Muscle of leg (tissue), 11 donors: ENCODE data around the gene MST1. TPM values are rescaled to one million over a fixed set of nuclear protein-coding genes. Genes with fewer than 3 reads are reported as not detected.

Experiments
- DNase-seq: peaks from one replicate; pipeline ENCODE4 v3.0.0; 2013
- H3K27ac ChIP-seq: one replicate; pipeline ENCODE4 v1.5.1; 2013; ENCODE audit warnings: mild to moderate bottlenecking, low read length, control low read depth
- H3K27me3 ChIP-seq: one replicate; pipeline ENCODE4 v1.6.1; 2013; ENCODE audit warnings: low read length; ENCODE audit not compliant: control insufficient read depth, insufficient read depth
- H3K36me3 ChIP-seq: one replicate; pipeline ENCODE4 v1.6.1; 2013; ENCODE audit warnings: low read length; ENCODE audit not compliant: control insufficient read depth, insufficient read depth
- H3K4me1 ChIP-seq: one replicate; pipeline ENCODE4 v1.6.1; 2013; ENCODE audit warnings: low read length; ENCODE audit not compliant: control insufficient read depth, insufficient read depth
- H3K4me3 ChIP-seq: one replicate; pipeline ENCODE4 v1.5.1; 2013; ENCODE audit warnings: low read length, control low read depth
- H3K9me3 ChIP-seq: replicated peaks from 2 replicates; pipeline ENCODE4 v1.6.1; 2013; ENCODE audit warnings: low read depth, low read length; ENCODE audit not compliant: control insufficient read depth
- WGBS: methylation state at CpG from one replicate; pipeline ENCODE4 v1.1.5; 2013; ENCODE audit warnings: missing lambda C conversion rate; ENCODE audit not compliant: insufficient coverage; 5-methylcytosine and 5-hydroxymethylcytosine counted together
- polyA plus RNA-seq, 8 donors: library from polyadenylated mRNA; unstranded; fragments of 120-200 nt; gene quantifications; one replicate each; pipeline versions ENCODE4 v1.2.1 to v1.2.3, GENCODE V29; 2013; ENCODE audit warnings: inconsistent platforms in 1 of 8, low replicate concordance in 1 of 8; ENCODE audit not compliant: insufficient read length in 8 of 8, insufficient read depth in 1 of 8
- total RNA-seq: library from RNA; stranded (reverse); fragments of 120-200 nt; gene quantifications from one replicate; pipeline ENCODE4 v1.2.4, GENCODE V29; 2013

MST1 gene
- total and polyA plus RNA-seq, 9 donors = 7.0 to 30.3 (median 9.8) TPM

DNA sequence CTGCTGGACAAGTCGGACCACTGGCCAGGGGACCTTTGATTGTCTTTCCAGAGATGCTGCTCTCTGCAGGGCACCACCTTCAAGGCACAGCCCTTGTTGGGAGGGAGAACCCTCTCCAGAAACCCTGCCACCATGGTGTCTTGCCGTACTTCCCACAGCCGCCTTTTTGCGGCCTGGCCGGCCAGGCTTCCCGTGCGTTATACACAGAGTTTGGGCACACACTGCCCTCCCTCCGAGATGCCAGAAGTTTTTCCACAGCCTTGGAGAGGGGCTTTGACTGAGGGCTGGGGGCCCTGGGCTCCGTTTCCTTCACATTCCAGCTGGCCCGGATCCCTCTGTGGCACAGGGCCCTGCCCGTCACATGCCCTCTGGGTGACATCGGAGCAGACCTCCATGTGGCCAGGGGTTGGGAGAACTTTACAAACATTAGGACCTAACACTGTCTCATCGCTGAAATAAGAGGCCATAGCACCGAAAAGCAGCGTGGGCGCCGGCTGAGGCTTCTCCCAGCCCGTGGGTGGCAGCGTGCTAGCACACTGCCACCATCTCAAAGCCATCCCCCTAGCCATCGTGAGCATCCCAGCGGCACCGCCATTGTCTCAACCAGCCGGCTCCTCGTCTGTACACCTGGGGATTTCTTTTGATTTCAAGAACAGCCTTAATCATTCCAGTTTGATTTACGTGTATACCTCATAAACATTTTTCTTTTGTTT, 21.4 kb downstream of the MST1 start:
- no peak for DNase-seq
- Histone ChIP-seq H3K27ac (no peak overlapping the region), H3K4me1 (peaks cover 28% of the 10 kb centered on the region), H3K4me3 (no peak overlapping the region), H3K27me3 (no peaks in the 10 kb centered on the region), H3K9me3 (no peaks in the 10 kb centered on the region), H3K36me3 (no peaks in the 10 kb centered on the region)
- 75% methylated on average over 20 of the region's 25 CpGs for WGBS

DNA sequence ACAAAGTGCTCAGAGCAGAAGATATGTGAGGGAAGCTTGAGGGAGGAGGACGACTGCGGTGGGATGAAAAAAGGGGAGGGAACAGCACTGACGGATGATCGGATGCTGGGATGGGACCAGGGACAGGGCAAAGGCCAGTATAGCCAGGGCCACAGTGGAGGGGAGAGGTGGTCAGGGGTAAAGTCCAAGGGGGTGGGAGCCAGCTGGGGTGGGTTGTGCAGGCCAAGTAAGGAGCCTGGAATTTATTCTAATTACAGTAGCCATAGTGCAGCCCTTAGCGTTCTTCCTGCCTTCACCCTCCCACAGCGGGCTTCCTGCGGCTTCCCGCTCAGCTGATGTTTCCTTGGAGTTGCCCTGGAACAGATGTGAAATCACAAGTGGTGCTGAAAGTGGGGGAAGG, 22.7 kb downstream of the MST1 start:
- Histone ChIP-seq H3K4me3 (no peak overlapping the region), H3K9me3 (no peaks in the 10 kb centered on the region), H3K36me3 (no peaks in the 10 kb centered on the region), H3K27ac (no peak overlapping the region), H3K27me3 (no peaks in the 10 kb centered on the region), H3K4me1 (peaks cover 28% of the 10 kb centered on the region)
- no peak for DNase-seq
- WGBS = 14% methylated on average over 4 of the region's 8 CpGs

DNA sequence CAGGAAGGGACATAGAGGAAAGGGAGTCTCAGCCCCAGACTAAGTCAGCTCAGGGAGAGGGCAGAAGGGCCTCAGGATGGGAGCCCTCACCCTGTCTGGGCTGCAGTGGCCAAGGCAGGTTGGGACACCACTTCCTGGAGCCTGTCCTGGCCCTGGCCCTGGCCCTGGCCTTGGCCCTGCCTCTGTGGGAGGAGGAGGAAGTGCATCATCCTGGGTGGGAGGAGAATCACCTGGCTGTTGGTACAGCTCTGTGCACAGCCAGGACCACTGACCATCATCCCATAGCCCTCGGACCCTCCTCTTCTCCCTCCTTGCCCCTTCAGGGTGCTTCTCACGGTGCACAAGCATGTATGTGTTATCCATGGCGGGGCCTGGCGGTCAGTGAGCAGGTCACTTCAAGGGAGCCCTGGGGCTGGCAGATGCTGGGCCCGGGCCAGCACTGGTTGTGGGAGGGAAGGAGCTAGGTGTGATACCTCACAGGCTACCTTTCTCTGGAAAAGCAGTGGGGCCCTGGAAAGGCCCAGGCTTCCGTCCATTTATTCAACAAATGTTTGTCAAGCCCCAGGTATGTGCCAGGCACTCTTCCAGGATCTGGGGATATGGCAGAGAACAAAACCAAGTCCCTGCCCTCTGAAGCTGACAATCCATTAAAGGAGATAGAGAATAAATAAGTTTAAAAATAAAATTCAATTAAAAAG, 23.3 kb downstream of the MST1 start:
- Histone ChIP-seq H3K9me3 (no peaks in the 10 kb centered on the region), H3K36me3 (no peaks in the 10 kb centered on the region), H3K27me3 (no peaks in the 10 kb centered on the region), H3K27ac (no peak overlapping the region), H3K4me1 (peaks cover 28% of the 10 kb centered on the region), H3K4me3 (no peak overlapping the region)
- WGBS = 88% methylated on average over 2 of the region's 6 CpGs
- DNase-seq = no peak

DNA sequence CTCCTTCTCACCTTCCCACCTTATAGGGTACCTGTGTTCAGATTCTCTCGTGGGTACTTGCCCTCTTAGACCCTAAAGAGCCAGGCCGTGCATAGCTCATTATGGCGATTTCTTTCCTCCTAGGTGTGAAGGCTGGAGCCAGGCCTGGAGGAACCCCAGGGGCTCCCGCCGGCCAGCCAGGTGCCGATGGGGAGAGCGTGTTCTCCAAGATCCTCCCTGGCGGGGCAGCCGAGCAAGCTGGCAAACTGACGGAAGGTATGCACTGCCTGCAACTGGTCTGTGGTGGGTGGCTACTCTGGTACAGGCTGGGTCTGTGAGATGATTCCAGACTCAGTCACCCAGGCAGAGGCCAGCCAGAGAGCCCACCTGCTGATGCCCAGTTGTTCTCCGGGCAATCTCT, 25.0 kb downstream of the MST1 start:
- H3K4me1 ChIP-seq = peaks cover 28% of the 10 kb centered on the region
- no peaks in the 10 kb centered on the region for H3K27me3 ChIP-seq
- no peaks in the 10 kb centered on the region for H3K9me3 ChIP-seq
- whole genome bisulfite sequencing = 91% methylated on average over 7 of the region's 11 CpGs
- H3K36me3 ChIP-seq = no peaks in the 10 kb centered on the region
- no peak for DNase-seq
- no peak overlapping the region for H3K4me3 ChIP-seq
- no peak overlapping the region for H3K27ac ChIP-seq

DNA sequence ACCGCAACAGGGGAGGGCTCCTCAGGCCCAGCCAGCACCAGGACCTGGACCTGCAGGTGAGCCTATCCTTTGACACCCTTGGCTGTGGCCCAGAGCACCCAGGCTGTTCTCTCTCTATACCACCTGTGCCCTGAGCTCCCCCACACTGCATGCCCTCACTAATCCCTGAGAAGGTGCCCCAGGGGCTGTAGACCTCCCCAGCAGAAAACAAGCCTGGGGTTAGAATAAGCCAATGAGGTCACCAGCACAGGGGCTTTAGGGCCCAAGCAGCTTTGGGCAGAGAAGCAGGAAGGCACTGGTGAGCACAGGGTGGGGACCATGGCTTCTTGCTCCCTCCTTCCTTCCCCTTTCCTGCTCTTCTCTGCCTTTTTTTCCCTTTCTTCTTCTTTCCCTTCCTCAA, 25.4 kb downstream of the MST1 start:
- no peak for DNase-seq
- 100% methylated on average over 1 of the region's 1 CpG for WGBS
- H3K4me1 ChIP-seq = peaks cover 31% of the 10 kb centered on the region
- no peaks in the 10 kb centered on the region for H3K36me3 ChIP-seq
- H3K4me3 ChIP-seq = no peak overlapping the region
- no peak overlapping the region for H3K27ac ChIP-seq
- no peaks in the 10 kb centered on the region for H3K9me3 ChIP-seq
- no peaks in the 10 kb centered on the region for H3K27me3 ChIP-seq

DNA sequence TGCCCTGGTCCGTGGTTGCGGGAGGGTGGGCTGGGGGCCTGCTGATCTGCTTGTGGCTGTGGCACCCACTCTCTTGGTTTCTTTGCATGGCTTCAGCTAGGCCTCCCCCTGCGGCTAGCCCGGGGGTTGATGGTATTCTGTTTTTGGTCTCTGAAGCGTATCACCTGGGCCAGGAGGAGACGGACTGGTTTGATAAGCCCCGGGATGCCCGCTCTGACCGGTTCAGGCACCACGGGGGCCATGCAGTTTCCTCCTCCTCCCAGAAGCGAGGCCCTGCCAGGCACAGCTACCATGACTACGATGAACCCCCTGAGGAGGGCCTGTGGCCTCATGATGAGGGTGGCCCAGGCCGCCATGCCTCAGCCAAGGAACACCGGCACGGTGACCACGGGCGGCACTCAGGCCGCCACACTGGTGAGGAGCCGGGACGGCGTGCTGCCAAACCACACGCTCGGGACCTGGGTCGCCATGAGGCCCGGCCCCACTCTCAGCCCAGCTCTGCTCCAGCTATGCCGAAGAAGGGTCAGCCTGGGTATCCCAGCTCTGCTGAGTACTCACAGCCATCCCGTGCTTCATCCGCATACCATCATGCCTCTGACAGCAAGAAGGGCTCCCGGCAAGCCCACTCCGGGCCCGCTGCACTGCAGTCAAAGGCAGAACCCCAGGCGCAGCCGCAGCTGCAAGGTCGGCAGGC, 26.4 kb downstream of the MST1 start:
- Histone ChIP-seq H3K27ac (no peak overlapping the region), H3K9me3 (no peaks in the 10 kb centered on the region), H3K36me3 (no peaks in the 10 kb centered on the region), H3K4me1 (peaks cover 35% of the 10 kb centered on the region), H3K4me3 (no peak overlapping the region), H3K27me3 (no peaks in the 10 kb centered on the region)
- no peak for DNase-seq
- WGBS = 88% methylated on average over 32 of the region's 34 CpGs

DNA sequence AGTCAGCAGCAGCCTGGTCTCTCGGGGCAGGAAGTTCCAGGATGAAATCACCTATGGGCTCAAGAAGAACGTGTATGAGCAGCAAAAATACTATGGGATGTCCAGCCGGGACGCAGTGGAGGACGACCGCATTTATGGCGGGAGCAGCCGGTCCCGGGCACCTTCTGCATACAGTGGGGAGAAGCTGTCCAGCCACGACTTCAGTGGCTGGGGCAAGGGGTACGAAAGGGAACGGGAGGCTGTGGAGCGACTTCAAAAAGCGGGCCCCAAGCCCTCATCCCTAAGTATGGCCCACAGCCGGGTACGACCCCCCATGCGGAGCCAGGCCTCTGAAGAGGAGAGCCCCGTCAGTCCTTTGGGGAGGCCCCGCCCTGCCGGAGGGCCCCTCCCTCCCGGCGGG, 27.3 kb downstream of the MST1 start:
- Histone ChIP-seq H3K4me3 (no peak overlapping the region), H3K9me3 (no peaks in the 10 kb centered on the region), H3K36me3 (no peaks in the 10 kb centered on the region), H3K4me1 (peaks cover 37% of the 10 kb centered on the region), H3K27ac (no peak overlapping the region), H3K27me3 (no peaks in the 10 kb centered on the region)
- 84% methylated on average over 18 of the region's 22 CpGs for WGBS
- no peak for DNase-seq

DNA sequence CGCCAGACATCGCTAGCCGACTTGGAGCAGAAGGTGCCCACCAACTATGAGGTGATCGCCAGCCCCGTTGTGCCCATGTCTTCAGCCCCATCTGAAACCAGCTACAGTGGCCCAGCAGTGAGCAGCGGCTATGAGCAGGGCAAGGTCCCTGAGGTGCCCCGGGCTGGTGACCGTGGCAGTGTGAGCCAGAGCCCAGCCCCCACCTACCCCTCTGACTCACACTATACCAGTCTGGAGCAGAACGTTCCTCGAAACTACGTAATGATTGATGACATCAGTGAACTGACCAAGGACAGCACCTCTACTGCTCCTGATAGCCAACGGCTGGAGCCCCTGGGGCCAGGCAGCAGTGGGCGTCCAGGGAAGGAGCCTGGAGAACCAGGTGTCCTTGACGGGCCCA, 28.0 kb downstream of the MST1 start:
- Histone ChIP-seq H3K4me3 (no peak overlapping the region), H3K4me1 (peaks cover 39% of the 10 kb centered on the region), H3K9me3 (no peaks in the 10 kb centered on the region), H3K36me3 (no peaks in the 10 kb centered on the region), H3K27me3 (no peaks in the 10 kb centered on the region), H3K27ac (no peak overlapping the region)
- WGBS = 85% methylated on average over 12 of the region's 14 CpGs
- DNase-seq = no peak

DNA sequence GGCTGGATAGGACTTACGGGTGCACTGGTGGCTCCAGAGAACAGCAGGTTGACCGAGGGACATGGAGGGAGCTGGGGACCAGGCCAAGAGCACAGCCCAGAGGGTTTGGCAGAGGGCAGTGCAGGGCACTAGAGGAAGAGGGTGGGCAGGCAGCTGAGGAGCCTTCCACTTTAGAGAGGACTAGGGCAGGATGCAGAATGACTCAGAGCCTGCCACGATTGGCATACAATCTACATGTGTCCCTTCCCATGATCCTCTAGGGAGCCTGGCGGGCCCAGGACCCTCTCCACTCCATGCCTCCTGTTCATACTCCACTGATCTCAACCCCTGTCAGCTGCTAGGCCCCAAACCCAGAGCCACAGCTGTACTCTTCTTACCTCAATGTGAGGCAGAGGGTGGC, 29.5 kb downstream of the MST1 start:
- WGBS = 84% methylated on average over 4 of the region's 4 CpGs

DNA sequence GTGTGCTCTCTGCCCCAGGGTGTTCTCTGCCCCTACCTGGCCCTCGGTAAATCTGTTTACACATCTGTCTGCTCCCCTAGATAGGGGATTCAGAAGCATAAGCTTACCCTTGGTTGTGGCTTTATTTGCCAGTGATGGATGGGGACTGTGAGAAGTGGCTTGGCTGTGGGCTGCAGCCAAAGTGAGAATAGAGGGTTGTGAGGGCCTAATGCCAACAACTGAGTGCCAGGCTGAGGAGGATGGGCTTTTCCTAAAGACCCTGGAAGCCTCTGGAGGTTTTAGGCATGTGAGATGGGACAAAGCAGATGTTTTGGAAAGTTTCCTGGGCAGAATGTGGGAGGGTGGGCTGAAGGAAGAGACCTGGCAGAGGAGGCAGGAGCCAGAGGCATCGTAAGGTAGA, 30.6 kb downstream of the MST1 start:
- H3K9me3 ChIP-seq = no peaks in the 10 kb centered on the region
- 57% methylated on average over 1 of the region's 2 CpGs for WGBS
- H3K27me3 ChIP-seq = no peaks in the 10 kb centered on the region
- no peaks in the 10 kb centered on the region for H3K36me3 ChIP-seq
- peaks cover 51% of the 10 kb centered on the region for H3K4me1 ChIP-seq
- no peak for DNase-seq
- H3K4me3 ChIP-seq = no peak overlapping the region
- H3K27ac ChIP-seq = no peak overlapping the region

More for the DNA sequence above, 29.5 kb downstream of the MST1 start:
- H3K9me3 ChIP-seq = no peaks in the 10 kb centered on the region
- H3K27ac ChIP-seq = no peak overlapping the region
- H3K27me3 ChIP-seq = no peaks in the 10 kb centered on the region
- H3K4me1 ChIP-seq = peaks cover 43% of the 10 kb centered on the region
- no peak for DNase-seq
- no peak overlapping the region for H3K4me3 ChIP-seq
- no peaks in the 10 kb centered on the region for H3K36me3 ChIP-seq
